GM18873 (cell line): ENCODE measurements around the gene CD177.
"Not testable (repeated sequence)": the region's sequence is repeated elsewhere in the genome, so short reads cannot be mapped to it uniquely, and the experiment has no call there.

Experiments used
- ATAC-seq: cut with Tn5 transposase; IDR thresholded peaks from one replicate; pipeline ENCODE4 v1.9.1; 2021; ENCODE audit warnings: mild to moderate bottlenecking, moderate library complexity, moderate number of reproducible peaks; ENCODE audit not compliant: unreplicated experiment, low FRiP score

CD177 gene

DNA sequence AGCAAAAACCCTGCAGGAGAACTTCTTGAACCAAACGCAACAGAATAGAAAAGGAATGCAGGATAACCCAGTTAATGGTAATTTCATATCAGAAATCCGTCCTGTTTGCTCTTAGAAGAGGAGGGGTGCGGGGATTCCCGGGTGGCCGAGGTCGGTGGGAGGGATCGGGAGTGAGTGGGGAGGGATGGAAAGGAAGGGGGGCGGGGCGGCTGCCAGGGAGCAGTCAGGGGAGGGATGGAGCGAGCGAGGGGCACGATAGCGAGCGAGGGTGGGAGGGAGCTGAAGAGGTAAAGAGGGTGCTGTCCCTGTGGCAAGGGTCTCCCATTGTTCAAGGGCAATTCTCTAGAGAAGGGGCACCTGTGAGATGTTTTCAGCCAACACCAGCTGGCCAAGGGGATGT lies 26.5 kb downstream of the CD177 start:
- ATAC-seq, result no peak

GRCh38 chr19:43380771-43381386 lies 27.4 kb downstream of the CD177 start:
- ATAC-seq, result no peak

DNA sequence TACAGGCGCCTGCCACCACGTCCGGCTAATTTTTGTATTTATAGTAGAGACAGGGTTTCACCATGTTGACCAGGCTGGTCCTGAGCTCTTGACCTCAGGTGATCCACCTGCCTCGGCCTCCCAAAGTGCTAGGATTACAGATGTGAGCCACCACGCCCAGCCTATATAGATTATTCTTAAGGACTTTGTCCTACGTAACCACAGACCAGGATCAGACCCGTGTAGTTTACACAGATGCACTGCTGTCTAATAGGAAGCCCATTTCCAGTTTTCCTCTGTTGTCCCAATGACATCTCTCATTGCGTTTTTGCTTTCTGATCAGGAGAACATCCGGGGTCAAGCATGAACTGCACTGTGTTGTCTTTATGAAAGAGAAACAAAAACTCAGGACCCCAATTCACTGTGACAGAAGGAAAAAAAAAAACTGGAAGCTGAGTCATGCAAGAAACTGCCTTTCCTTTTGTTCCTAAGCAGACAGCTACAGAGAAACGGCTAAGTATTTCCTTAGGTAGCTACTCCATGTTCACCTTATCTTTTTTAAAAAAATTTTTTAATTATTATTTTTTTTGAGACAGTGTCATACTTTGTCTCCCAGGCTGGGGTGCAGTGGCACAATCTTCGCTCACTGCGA lies 29.2 kb downstream of the CD177 start:
- not testable (repeated sequence) for ATAC-seq

GRCh38 chr19:43383254-43383653 lies 29.8 kb downstream of the CD177 start:
- not testable (repeated sequence) for ATAC-seq

- ATAC-seq, result not testable (repeated sequence)
These were observed 30.3 kb downstream of the CD177 start for GRCh38 chr19:43383759-43384158.

- not testable (repeated sequence) for ATAC-seq
These were observed 37.5 kb downstream of the CD177 start for GRCh38 chr19:43390903-43391551.

DNA sequence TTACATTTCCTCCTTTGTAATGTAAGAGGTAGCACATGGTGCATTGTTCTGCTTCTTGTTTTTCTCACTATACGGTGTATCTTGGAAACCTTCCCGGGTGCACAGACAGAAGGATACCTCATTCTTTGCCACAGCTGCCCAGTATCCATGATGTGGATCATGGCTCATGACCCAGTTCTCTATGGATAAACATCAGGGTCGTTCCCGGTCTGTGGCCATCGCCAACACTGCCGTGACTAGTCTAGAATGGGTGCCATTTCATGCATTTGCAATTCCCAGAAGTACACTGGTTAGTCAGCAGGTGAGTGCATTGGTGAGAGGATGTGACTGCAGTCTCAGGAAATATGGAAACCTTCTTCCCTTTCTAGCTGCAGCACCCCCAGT lies 38.1 kb downstream of the CD177 start:
- ATAC-seq, result not testable (repeated sequence)

GRCh38 chr19:43393501-43393900 lies 40.0 kb downstream of the CD177 start:
- ATAC-seq, result not testable (repeated sequence)

DNA sequence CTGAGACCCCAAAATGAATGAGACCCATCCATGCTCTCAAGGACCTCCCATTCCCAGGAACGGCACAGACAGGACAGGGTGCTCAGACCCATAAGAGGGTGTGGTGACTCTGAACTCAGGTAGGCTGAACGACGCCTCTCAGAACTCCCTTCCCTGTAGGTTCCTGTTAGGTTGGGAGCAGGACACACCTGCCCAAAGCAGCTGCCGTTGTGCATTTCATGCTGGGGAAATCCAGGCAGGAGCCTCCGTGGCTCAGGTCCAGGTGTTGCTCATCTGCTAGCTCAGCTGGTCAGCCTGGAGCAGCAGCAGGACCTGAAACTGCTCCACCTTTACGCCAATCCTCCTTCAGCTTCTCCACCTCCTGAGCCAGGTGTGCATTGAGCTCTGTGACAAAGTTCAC lies 42.1 kb downstream of the CD177 start:
- ATAC-seq, result no peak

GRCh38 chr19:43406297-43406696 lies 52.8 kb downstream of the CD177 start:
- ATAC-seq, result no peak

DNA sequence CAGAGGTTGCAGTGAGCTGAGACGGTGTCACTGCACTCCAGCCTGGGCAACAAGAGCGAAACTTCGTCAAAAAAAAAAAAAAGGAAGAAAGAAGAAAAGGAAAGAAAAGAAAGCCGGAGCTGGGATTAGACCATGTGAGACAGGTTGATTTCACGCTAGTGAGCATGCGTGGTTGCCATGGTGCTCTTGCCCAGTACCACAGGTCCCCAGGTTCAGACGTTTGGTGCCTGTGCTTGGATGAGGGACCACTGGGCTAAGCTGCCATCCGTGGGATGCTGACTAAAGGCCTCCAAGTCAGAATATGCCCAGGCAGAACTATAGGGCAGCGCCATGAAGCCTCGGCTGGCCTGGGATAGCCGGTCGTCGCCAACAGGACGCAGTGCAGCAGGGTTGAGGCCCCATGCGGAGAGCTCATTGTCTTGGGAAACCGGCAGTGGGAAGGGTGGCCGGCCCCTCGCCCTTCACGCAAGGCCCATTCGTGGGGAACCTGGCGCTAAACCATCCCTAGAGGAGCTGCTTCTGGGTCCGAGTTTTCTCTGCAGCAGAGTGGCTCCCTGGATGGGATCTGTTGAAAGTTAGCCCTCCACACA lies 54.0 kb downstream of the CD177 start:
- no peak for ATAC-seq

- no peak for ATAC-seq
These were observed 54.6 kb downstream of the CD177 start for GRCh38 chr19:43408043-43408442.

DNA sequence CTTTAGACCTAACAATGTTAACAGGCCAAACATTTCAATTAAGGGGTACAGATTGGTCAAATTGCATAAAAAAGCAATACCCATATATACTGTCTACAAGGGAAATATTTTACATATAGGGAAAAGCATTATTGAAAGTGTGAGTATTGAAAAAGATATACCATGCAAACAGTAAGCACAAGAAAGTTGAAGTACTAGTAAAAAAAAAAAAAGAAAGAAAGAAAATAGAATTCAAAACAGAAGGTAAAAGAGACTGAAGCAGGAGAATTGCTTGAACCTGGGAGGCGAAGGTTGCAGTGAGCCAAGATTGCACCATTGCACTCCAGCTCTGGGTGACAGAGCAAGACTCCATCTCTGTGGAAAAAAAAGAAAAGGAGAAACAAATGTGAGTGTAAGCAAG lies 55.9 kb downstream of the CD177 start:
- ATAC-seq, result no peak

GRCh38 chr19:43412441-43412840 lies 59.0 kb downstream of the CD177 start:
- ATAC-seq, result no peak
